Measurements from ENCODE around the gene PARP16. TPM values are rescaled to one million over a fixed set of nuclear protein-coding genes. Genes with fewer than 3 reads are reported as not detected.

Gene PARP16
- total and polyA plus RNA-seq, 9 of the 15 experiments (the other 6 are each of a cell fraction or from before 2014, with no cell fraction given): 3.0 to 9.9 (median 5.8) TPM

- ATAC-seq (no peak), FAIRE-seq (no peak), DNase-seq (ENCODE audit: extremely low read depth in 1 of 4, low spot score in 3 of 4) (no peak)
- no peak overlapping the region for H3K27ac ChIP-seq (ENCODE audit: extremely low read depth, low read depth, low read length)
- no peak overlapping the region for H3K4me3 ChIP-seq
- H3K27me3 ChIP-seq (ENCODE audit: control insufficient read depth in 2 of 2, insufficient read depth in 2 of 2, low read length in 2 of 2): no peaks in the 10 kb centered on the region; a peak in 1 of 5 replicates
- no peak overlapping the region for H3K4me2 ChIP-seq (ENCODE audit: insufficient read depth, low read length)
- peaks cover 11 to 15% of the 10 kb centered on the region in 2 experiments for H3K4me1 ChIP-seq (replicated peaks in 1 of 2; ENCODE audit: control insufficient read depth in 2 of 2, insufficient read depth in 2 of 2, low read length in 2 of 2)
- BruUV-seq (replicated peaks): no TSS peak
- ChIA-PET CTCF (ENCODE audit: low intra/inter-chr PET ratio) (interaction anchor here (1.0 kb wide), 1 partner anchor 575 kb away, joined by 5 read pairs; no protein-coding TSS in a partner anchor), POLR2A (interaction anchor here (0.5 to 3.5 kb wide), 12 partner anchors 12 to 255 kb away, joined by 4 to 194 read pairs (median 18); partner anchors contain the start of genes CLPX and PARP16)
- no peaks in the 10 kb centered on the region for H4K20me1 ChIP-seq (replicated peaks; ENCODE audit: control insufficient read depth, insufficient read depth, low read length)
- H3K79me2 ChIP-seq (ENCODE audit: control insufficient read depth, insufficient read depth, low read length): no peaks in the 10 kb centered on the region
- H3K9ac ChIP-seq (ENCODE audit: insufficient read depth in 1 of 2, low read depth in 2 of 2, low read length in 2 of 2): no peak overlapping the region
- H3K36me3 ChIP-seq (ENCODE audit: control insufficient read depth, insufficient read depth, low read length): no peaks in the 10 kb centered on the region
- H2AFZ ChIP-seq (ENCODE audit: low read depth, low read length): no peak overlapping the region
- in situ Hi-C loops (cut with MboI) (no loop called here), intact Hi-C loops (cut with micrococcal nuclease) (no loop called here)
- H3K9me1 ChIP-seq (ENCODE audit: control insufficient read depth, insufficient read depth, low read length): no peaks in the 10 kb centered on the region
- no peaks in the 10 kb centered on the region for H3K9me3 ChIP-seq (replicated peaks; ENCODE audit: control insufficient read depth, insufficient read depth, low read depth, low read length)
- TF ChIP-seq KDM2B (CRISPR knock-in tag; IDR thresholded peaks at IDR 0.05) (no peak), PRPF4 (IDR thresholded peaks at IDR 0.05; ENCODE audit: insufficient read depth, low read depth, low read length, poor library complexity, severe bottlenecking) (no peak), NR0B1 (IDR thresholded peaks at IDR 0.05; ENCODE audit: partially characterized antibody) (no peak), NFIC (IDR thresholded peaks at IDR 0.05) (peak; percentile 53), ZNF408 (CRISPR knock-in tag; IDR thresholded peaks at IDR 0.05; ENCODE audit: low read depth) (no peak), CBX1 (IDR thresholded peaks at IDR 0.05; ENCODE audit: low read depth) (no peak), MAZ (CRISPR knock-in tag; conservative IDR thresholded peaks at IDR 0.05 in 1 of 2, IDR thresholded peaks at IDR 0.05 in 1 of 2) (no peak)
Measured at GRCh38 chr15:65306551-65306950, 19.9 kb upstream of the PARP16 start.

All from K562 (cell line).